Muscle of back (tissue), 11 donors: ENCODE data around the gene AKR1C2. TPM values are rescaled to one million over a fixed set of nuclear protein-coding genes. Genes with fewer than 3 reads are reported as not detected.
"Not testable (repeated sequence)": the region's sequence is repeated elsewhere in the genome, so short reads cannot be mapped to it uniquely, and the experiment has no call there.

Source experiments
- DNase-seq, 3 donors: peaks; one replicate each; pipeline versions ENCODE4 v3.0.0 to v3.0.0-alpha.2; 2013
- polyA plus RNA-seq, 10 donors: library from polyadenylated mRNA; unstranded; fragments of 120-200 nt; gene quantifications; one replicate each; pipeline ENCODE4 v1.2.1, GENCODE V29; 2013; ENCODE audit not compliant: insufficient read length in 10 of 10

AKR1C2 gene
- polyA plus RNA-seq, 10 donors, result 7.8 to 17.9 (median 9.9) TPM

DNA sequence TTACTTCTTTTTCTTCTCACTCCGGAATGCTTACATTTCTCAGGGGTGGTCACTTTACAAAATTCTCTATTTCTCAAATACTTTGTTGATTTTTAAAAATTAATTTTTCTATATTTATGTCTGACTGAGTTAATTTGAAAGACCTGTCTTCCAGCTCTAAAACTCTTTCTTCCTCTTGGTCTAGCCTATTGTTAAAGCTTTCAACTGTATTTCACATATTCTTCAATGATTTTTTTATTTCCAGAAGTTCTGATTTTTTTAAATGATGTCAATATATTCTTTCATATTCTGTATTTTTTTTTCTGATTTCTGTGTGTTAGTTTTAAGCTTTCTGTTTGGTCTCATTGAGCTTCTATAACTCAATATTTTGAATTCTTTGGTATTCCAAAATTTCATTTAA is 27.3 kb upstream of the AKR1C2 start:
- DNase-seq, result no peak

- not testable (repeated sequence) for DNase-seq
These were observed 21.8 kb upstream of the AKR1C2 start for GRCh38 chr10:5025461-5025881.

- no peak for DNase-seq
These were observed 19.6 kb upstream of the AKR1C2 start for GRCh38 chr10:5023177-5023805.

- DNase-seq, result not testable (repeated sequence)
These were observed 18.1 kb upstream of the AKR1C2 start for GRCh38 chr10:5021624-5022290.

DNA sequence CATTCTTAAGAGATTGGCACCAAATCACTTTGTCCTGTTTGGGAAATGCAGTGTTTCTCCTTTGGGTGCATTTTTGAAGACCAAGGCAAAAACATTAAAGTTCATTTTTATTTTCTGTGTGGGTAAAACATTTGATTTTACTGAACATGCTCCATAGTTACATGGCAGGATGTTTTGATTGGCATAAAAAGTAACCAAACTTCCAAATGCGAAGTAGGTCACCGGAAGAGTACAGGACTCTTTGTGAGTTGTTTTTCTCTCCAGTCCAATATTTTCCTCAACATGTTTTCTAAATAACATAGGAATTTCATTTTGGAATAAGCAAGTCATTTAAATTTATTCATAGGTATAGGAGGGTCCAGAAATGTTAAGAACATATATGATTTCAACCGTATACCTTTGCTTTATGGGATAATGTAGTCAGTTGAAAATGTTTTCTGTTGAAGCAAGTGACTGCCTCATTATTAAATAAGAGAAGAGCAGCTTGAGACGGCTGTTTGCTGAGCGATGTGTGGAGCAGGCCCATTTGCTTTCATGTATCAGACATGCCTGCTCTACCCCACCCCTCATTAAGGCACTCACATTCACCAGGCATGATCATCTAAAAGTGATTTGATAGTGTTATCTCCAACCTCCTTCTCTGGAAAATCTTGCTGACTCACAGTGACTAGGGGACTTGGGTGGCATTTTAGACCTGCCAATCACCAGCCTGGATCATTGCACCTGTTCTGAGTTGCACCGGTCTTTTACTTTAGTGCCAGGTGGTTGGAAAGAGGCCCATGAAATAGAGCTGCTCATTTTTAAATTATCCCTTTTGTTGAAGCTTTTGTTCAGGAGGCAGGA is 16.3 kb upstream of the AKR1C2 start:
- not testable (repeated sequence) for DNase-seq

- DNase-seq, result peak; percentile 12 to 37 (median 14)
These were observed 15.1 kb upstream of the AKR1C2 start for GRCh38 chr10:5018671-5019277.

DNA sequence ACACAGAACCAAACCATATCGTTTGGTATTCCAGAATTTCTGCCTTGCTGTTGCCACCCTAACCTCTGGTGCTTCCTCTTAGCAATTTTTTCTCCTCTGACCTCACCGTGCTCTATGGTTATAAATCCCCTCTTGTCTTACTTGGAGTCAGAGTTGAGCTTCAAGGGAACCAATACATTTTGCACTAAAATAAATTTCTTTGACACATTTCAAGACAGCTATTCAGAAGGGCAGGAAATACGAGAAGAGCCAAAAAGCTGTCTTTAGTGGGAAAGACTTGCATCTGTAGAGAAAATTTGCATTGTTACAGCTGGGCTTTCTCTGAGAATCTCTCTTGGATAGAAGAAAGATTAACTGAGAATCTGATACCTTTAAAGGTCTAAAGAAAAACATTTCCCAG is 14.5 kb upstream of the AKR1C2 start:
- DNase-seq, result peak in 2 of 3 donors; percentile 7 to 9

DNA sequence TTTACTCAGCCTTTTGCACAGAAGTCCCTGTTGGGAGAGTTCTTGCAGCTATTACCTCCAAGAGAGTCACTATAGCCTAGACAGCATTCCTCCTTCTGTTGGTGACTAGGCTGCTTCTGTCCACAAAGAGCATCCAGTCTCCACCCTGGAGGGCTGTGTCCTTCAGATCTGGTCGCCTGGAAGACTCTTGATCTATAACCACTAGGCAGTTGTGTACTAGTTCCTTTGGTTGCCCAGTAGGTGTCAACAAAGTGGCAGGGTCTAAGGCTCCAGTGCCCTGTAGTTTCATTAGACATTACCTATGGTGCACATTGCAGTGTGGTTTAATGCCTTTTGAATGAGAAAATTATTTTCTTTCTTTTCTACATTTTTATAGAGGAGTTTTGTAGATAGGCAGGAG is 11.3 kb upstream of the AKR1C2 start:
- DNase-seq, result no peak

- not testable (repeated sequence) for DNase-seq
These were observed 10.7 kb upstream of the AKR1C2 start for GRCh38 chr10:5014200-5014910.

DNA sequence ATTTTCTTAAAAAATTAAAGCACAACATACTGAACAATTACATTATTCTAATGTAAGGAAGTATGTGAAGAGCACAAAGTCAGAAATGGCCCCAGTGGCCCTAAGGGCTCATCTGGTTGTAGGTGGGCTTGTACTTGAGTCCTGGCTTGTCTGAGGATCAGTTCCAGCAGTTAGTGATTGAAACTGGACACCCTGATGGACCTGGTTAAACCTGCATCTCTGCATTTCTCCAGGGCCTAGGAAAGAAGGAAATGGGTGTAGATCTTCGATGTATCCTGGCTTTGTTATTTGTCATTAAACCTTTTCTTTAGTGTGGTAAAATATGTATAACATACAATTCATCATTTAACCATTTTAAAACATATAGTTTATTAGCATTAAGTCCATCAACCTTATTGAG is 9.7 kb upstream of the AKR1C2 start:
- DNase-seq, result no peak

- DNase-seq, result no peak
These were observed 8.9 kb upstream of the AKR1C2 start for GRCh38 chr10:5012595-5012994.

DNA sequence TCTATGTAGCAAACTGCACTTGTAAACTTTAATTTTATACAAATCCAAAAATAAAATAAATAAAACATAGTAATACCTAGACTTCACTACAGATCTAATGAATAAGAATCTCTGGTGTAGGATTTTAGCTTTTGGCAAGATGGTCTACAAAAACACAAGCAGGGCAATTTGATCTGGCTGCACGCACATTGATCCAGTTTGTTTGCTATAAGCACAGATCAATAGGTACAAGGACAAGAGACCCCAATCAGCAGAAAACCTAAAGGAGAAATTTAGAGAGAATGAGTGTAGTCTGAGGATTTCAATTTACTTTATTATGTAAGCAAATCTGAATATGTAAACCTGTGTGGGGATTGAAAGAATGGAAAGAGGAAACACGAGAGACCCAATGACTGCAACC is 7.7 kb upstream of the AKR1C2 start:
- not testable (repeated sequence) for DNase-seq

GRCh38 chr10:5010043-5010442 is 6.4 kb upstream of the AKR1C2 start:
- not testable (repeated sequence) for DNase-seq

DNA sequence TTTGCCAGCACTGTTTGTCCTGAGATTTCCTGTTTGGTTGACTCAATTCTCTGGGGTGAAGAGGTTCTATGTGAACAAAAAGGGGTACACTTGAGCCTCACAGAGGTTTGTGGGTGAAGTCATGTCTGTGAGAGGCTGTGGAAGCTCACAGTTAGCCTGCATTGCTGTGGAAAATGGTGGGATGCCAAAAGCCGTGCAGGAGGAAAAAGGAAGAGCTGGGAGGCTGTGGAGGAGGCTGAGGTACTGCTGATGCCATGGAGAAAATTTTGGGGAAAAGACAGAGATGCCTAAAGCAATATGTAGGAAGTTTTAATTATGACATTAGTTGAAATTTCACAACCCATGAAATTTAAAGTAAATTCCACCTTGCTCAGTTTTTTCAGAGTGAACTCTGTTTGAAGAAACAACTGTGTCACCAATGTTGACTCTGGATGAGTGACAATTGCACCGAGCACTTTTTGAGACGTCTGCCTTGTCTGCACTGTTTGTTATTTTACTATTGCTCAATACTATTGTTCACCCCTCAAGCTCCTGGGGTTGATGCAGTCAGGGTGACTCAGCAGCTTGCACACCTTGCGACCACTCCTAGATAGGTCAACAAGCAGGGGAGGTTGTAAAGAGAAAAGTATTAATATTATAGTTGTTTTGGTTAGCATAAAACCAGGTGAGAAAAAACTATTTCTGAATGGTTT is 5.3 kb upstream of the AKR1C2 start:
- DNase-seq, result not testable (repeated sequence)

- not testable (repeated sequence) for DNase-seq
These were observed 844 bp upstream of the AKR1C2 start for GRCh38 chr10:5004501-5004900.

GRCh38 chr10:5004030-5004385 is 351 bp upstream of the AKR1C2 start:
- DNase-seq, result not testable (repeated sequence)

DNA sequence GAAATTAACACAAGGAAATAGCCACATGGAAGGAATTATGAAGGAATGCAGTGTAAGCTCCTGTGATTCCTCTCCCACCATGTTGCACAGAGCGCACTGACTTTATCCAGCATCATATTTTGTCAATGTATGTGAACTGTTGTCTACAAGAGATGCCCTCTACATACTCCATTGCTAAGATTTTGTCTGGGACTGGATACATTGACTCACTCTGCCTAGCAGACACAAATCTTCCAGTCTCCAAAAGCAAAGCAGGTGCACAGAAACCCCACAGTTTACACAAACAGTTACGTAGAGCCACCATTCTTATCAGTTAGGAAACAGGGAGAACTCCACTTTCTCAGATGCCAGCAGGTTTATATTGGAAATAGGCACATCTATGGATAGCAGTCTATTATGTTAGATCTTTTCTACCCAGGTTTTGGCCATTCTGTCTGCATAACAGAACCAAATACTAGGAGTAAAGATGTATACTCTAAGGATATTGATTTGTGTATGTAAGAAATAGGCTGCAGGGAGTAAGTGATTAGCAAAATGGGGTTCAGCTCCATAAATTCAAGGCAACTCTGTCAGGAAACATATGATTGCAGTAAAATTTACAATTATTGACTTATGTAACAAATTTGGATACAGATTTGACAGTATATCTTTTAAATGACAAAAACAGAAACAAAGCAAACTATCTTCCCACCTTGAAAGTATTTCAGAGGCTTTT is 1.5 kb downstream of the AKR1C2 start:
- DNase-seq, result no peak

GRCh38 chr10:4998671-4999070 is 5.0 kb downstream of the AKR1C2 start:
- DNase-seq, result no peak

DNA sequence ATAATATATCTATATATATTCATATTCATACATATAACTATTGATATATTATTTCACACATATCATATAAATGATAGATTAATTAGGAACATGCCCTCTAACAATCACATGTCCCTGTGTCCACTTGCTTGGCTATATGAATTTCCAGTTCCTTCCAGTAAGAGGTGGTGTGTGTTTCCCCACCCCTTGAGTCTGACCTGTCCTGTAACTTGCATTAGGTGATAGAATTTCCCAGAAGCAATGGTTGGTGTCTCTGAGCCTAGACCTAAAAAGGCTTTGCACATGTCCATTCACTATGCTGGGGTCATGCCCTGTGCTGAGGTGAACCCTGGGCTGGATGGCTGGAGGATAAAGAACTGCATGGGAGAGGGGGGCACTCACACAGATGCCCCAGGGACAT is 9.4 kb downstream of the AKR1C2 start:
- not testable (repeated sequence) for DNase-seq

DNA sequence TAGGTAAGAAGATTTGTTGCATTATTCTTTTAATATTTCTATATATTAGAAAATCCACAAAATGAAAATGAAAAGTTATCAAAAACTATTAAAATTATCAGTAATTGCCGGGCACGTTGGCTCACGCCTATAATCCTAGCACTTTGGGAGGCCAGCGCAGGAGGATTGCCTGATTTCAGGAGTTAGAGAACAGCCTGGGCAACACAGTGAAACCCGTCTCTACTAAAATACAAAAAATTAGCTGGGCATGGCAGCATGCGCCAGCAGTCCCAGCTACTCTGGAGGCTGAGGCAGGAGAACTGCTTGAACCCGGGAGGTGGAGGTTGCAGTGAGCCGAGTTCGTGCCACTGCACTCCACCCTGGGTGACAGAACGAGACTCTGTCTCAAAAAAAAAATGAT is 11.1 kb downstream of the AKR1C2 start:
- not testable (repeated sequence) for DNase-seq
